A549 treated with AZD9567 at 1 μM for 4 hours (cell line): ENCODE measurements around the gene RPS6KC1. TPM values are rescaled to one million over a fixed set of nuclear protein-coding genes. Genes with fewer than 3 reads are reported as not detected.

Experiments used
- total RNA-seq: library from RNA; stranded (reverse); fragments of 200-300 nt; extraction: Qiagen RNA extraction; gene quantifications from 5 replicates; pipeline ENCODE4 v1.2.3, GENCODE V29; 2022; ENCODE audit not compliant: insufficient read depth

Gene RPS6KC1, protein sequence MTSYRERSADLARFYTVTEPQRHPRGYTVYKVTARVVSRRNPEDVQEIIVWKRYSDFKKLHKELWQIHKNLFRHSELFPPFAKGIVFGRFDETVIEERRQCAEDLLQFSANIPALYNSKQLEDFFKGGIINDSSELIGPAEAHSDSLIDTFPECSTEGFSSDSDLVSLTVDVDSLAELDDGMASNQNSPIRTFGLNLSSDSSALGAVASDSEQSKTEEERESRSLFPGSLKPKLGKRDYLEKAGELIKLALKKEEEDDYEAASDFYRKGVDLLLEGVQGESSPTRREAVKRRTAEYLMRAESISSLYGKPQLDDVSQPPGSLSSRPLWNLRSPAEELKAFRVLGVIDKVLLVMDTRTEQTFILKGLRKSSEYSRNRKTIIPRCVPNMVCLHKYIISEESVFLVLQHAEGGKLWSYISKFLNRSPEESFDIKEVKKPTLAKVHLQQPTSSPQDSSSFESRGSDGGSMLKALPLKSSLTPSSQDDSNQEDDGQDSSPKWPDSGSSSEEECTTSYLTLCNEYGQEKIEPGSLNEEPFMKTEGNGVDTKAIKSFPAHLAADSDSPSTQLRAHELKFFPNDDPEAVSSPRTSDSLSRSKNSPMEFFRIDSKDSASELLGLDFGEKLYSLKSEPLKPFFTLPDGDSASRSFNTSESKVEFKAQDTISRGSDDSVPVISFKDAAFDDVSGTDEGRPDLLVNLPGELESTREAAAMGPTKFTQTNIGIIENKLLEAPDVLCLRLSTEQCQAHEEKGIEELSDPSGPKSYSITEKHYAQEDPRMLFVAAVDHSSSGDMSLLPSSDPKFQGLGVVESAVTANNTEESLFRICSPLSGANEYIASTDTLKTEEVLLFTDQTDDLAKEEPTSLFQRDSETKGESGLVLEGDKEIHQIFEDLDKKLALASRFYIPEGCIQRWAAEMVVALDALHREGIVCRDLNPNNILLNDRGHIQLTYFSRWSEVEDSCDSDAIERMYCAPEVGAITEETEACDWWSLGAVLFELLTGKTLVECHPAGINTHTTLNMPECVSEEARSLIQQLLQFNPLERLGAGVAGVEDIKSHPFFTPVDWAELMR
- 10.3 to 13.8 TPM (median 11.5 TPM) in 5 replicates for total RNA-seq

DNA sequence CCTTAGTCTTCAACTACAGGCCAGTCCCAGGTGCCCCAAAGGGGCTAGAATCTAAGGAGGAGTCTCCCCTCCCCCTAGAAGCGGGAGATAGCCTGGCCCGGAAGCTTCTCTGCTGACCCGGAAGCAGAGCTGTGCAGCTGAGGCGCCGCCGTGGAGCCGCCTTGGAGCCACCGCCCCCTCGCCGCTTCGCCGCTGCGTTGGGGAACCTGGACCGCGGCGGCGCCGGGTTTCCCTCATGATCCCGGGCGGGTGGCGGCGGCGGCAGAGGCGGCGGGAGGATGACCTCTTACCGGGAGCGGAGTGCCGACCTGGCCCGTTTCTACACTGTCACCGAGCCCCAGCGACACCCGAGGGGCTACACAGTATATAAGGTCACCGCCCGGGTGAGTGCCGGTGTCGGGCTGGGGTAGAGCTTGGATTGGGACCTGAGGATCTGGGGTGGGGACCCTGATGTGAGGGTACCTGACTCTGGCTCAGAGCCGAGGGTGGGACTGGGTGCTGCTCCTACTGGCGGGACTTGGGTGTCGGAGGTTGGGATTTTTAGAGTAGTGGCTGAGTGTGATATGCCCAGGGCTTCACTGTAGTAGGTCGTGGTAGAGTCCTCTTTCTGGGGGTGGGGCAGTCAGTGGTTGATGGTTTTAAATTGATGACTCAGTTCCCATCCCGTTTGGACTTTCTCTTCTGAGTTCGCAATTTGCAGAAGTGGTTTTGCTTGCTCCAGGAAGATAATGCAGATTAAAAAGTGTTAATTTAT is at the start of gene RPS6KC1:
Gene RPS6KC1 (plus strand): TSS at position 115 of the 754 bp plus-strand sequence. CDS start 164 bp downstream, at position 279.

GRCh38 chr1:213015099-213016050 is 35.7 kb upstream of the RPS6KC1 start, which contains the start of gene ANGEL2:
ANGEL2 (minus strand) TSS chr1:213015867; CDS start chr1:213015671, 196 bp downstream.

Other genes with a start within 250 kb of the RPS6KC1 start
- not detected in 5 replicates for gene SPATA45, start 203.6 kb upstream of the RPS6KC1 start, total RNA-seq
- gene FLVCR1, start 193.0 kb upstream of the RPS6KC1 start, total RNA-seq, result 13.9 to 18.1 TPM (median 15.2 TPM) in 5 replicates
- 1.7 to 5.4 TPM (median 2.8 TPM) in 5 replicates for gene VASH2, start 100.7 kb upstream of the RPS6KC1 start, total RNA-seq
- gene ANGEL2, start 35.4 kb upstream of the RPS6KC1 start, total RNA-seq, result 17.2 to 20.2 TPM (median 19.2 TPM) in 5 replicates